Measurements from ENCODE around the gene TXK.
"Not testable (repeated sequence)": the region's sequence is repeated elsewhere in the genome, so short reads cannot be mapped to it uniquely, and the experiment has no call there.

The TXK gene

GRCh38 chr4:48169636-48170035 lies 35.6 kb upstream of the TXK start:
- TF ChIP-seq CTCF (IDR thresholded peaks at IDR 0.05; ENCODE audit: low read depth, low read length): no peak
- no peak overlapping the region for H3K4me3 ChIP-seq (ENCODE audit: low read depth, low read length)

- no peak overlapping the region for H3K4me3 ChIP-seq (ENCODE audit: low read depth, low read length)
- TF ChIP-seq CTCF (IDR thresholded peaks at IDR 0.05; ENCODE audit: low read depth, low read length): no peak
These were observed 33.7 kb upstream of the TXK start for GRCh38 chr4:48167538-48168263.

GRCh38 chr4:48164561-48164960 lies 30.5 kb upstream of the TXK start:
- H3K4me3 ChIP-seq (ENCODE audit: low read depth, low read length): not testable (repeated sequence)

GRCh38 chr4:48163746-48164145 lies 29.7 kb upstream of the TXK start:
- H3K4me3 ChIP-seq (ENCODE audit: low read depth, low read length): no peak overlapping the region
- no peak for TF ChIP-seq CTCF (IDR thresholded peaks at IDR 0.05; ENCODE audit: low read depth, low read length)

GRCh38 chr4:48162162-48162561 lies 28.1 kb upstream of the TXK start:
- no peak for TF ChIP-seq CTCF (IDR thresholded peaks at IDR 0.05; ENCODE audit: low read depth, low read length)
- H3K4me3 ChIP-seq (ENCODE audit: low read depth, low read length): no peak overlapping the region

- no peak for TF ChIP-seq CTCF (IDR thresholded peaks at IDR 0.05; ENCODE audit: low read depth, low read length)
These were observed 23.2 kb upstream of the TXK start for GRCh38 chr4:48157271-48157670.

GRCh38 chr4:48156423-48156822 lies 22.4 kb upstream of the TXK start:
- H3K4me3 ChIP-seq (ENCODE audit: low read depth, low read length): no peak overlapping the region
- TF ChIP-seq CTCF (IDR thresholded peaks at IDR 0.05; ENCODE audit: low read depth, low read length): no peak

More at GRCh38 chr4:48157271-48157670, 23.2 kb upstream of the TXK start:
- no peak overlapping the region for H3K4me3 ChIP-seq (ENCODE audit: low read depth, low read length)
